IMR-90 (cell line): ENCODE measurements around the gene DHX15. TPM values are rescaled to one million over a fixed set of nuclear protein-coding genes. Genes with fewer than 3 reads are reported as not detected.

ENCODE experiments used
- ATAC-seq: fragments of 200-7000 bp; cut with Tn5 transposase; 2 replicates; pipeline ENCODE4 v1.9.1; 2020; ENCODE audit warnings: low read depth, mild to moderate bottlenecking, moderate library complexity
- BruUV-seq: library from RNA; stranded (reverse); fragments of 400-500 nt; replicated peaks from 2 replicates; lab custom pipeline; 2021; lab: Mats Ljungman, UMichigan
- CTCF ChIA-PET: fragments of 300-600 bp; formaldehyde crosslinking; extraction: SDS; loops from one replicate; lab custom pipeline; 2021; ENCODE audit warnings: antibody characterized with exemption; lab: Yijun Ruan, JAX
- POLR2A ChIA-PET: fragments of 300-600 bp; sonication (Branson Sonifier 250); formaldehyde crosslinking; loops from one replicate; lab custom pipeline; 2022; ENCODE audit warnings: antibody characterized with exemption; ENCODE audit not compliant: unreplicated experiment; lab: Charles Lee
- DNase-seq: peaks from one replicate; pipeline ENCODE4 v3.0.0; 2013
- H2AFZ ChIP-seq: replicated peaks from 2 replicates; pipeline ENCODE3; 2013; ENCODE audit warnings: low read length, mild to moderate bottlenecking; ENCODE audit not compliant: poor library complexity
- H2AK5ac ChIP-seq: 2 replicates; pipeline ENCODE4 v1.6.1; 2013; ENCODE audit warnings: low read depth, low read length, inconsistent platforms
- H2AK9ac ChIP-seq: replicated peaks from 2 replicates; pipeline ENCODE3; 2013; ENCODE audit warnings: mild to moderate bottlenecking, low read depth, low read length, moderate library complexity; ENCODE audit not compliant: poor library complexity
- H2BK120ac ChIP-seq: 2 replicates; pipeline ENCODE4 v1.6.1; 2013; ENCODE audit warnings: low read depth, low read length, inconsistent platforms
- H2BK15ac ChIP-seq: 3 replicates; pipeline ENCODE4 v1.6.1; 2013; ENCODE audit warnings: low read depth, low read length, inconsistent platforms
- H2BK20ac ChIP-seq: 2 replicates; pipeline ENCODE4 v1.6.1; 2013; ENCODE audit warnings: low read depth, mild to moderate bottlenecking, inconsistent platforms, low read length, moderate library complexity
- H2BK5ac ChIP-seq: 2 replicates; pipeline ENCODE4 v1.6.1; 2013; ENCODE audit warnings: mild to moderate bottlenecking, low read depth, low read length, inconsistent platforms; ENCODE audit not compliant: poor library complexity, severe bottlenecking
- H3K14ac ChIP-seq: replicated peaks from 2 replicates; pipeline ENCODE4 v1.6.1; 2013; ENCODE audit warnings: low read depth, low read length, inconsistent platforms
- H3K18ac ChIP-seq: 2 replicates; pipeline ENCODE4 v1.6.1; 2013; ENCODE audit warnings: low read depth, low read length, control low read depth
- H3K23ac ChIP-seq: 2 replicates; pipeline ENCODE4 v1.6.1; 2013; ENCODE audit warnings: low read depth, low read length, inconsistent platforms
- H3K27ac ChIP-seq: 2 replicates; pipeline ENCODE4 v1.5.1; 2013; ENCODE audit warnings: mild to moderate bottlenecking, control low read depth, low read length; ENCODE audit not compliant: insufficient read depth
- H3K27me3 ChIP-seq: 2 replicates; pipeline ENCODE4 v1.6.1; 2013; ENCODE audit warnings: low read length; ENCODE audit not compliant: control insufficient read depth, insufficient read depth
- H3K36me3 ChIP-seq: 2 replicates; pipeline ENCODE4 v1.6.1; 2013; ENCODE audit warnings: low read length, mixed read lengths; ENCODE audit not compliant: control insufficient read depth, insufficient read depth
- H3K4ac ChIP-seq: 2 replicates; pipeline ENCODE4 v1.6.1; 2013; ENCODE audit warnings: low read depth, low read length, inconsistent platforms
- H3K4me1 ChIP-seq: 2 replicates; pipeline ENCODE4 v1.6.1; 2013; ENCODE audit warnings: low read length, mixed read lengths; ENCODE audit not compliant: control insufficient read depth, insufficient read depth
- H3K4me2 ChIP-seq: 2 replicates; pipeline ENCODE4 v1.6.1; 2013; ENCODE audit warnings: low read depth, mild to moderate bottlenecking, control low read depth, low read length, moderate library complexity
- H3K4me3 ChIP-seq: 2 replicates; pipeline ENCODE4 v1.5.1; 2013; ENCODE audit warnings: low read depth, mild to moderate bottlenecking, control low read depth, low read length, moderate library complexity; ENCODE audit not compliant: insufficient read depth
- H3K56ac ChIP-seq: 2 replicates; pipeline ENCODE4 v1.6.1; 2013; ENCODE audit warnings: low read length, inconsistent platforms; ENCODE audit not compliant: insufficient read depth; ENCODE audit errors: extremely low read depth
- H3K79me1 ChIP-seq, 2 experiments: 2 replicates each; pipeline ENCODE4 v1.6.1; 2013; ENCODE audit warnings: low read length in 2 of 2, inconsistent platforms in 1 of 2, low read depth in 1 of 2
- H3K9ac ChIP-seq: 2 replicates; pipeline ENCODE4 v1.6.1; 2013; ENCODE audit warnings: low read depth, low read length, control low read depth
- H3K9me1 ChIP-seq: 2 replicates; pipeline ENCODE4 v1.6.1; 2013; ENCODE audit warnings: low read length, inconsistent platforms; ENCODE audit not compliant: insufficient read depth
- H3K9me3 ChIP-seq: 2 replicates; pipeline ENCODE4 v1.6.1; 2013; ENCODE audit warnings: low read length; ENCODE audit not compliant: control insufficient read depth, insufficient read depth
- H4K20me1 ChIP-seq: 2 replicates; pipeline ENCODE4 v1.6.1; 2013; ENCODE audit warnings: low read length, inconsistent platforms; ENCODE audit not compliant: insufficient read depth
- H4K5ac ChIP-seq: 2 replicates; pipeline ENCODE4 v1.6.1; 2013; ENCODE audit warnings: mild to moderate bottlenecking, low read depth, low read length, control low read depth
- H4K8ac ChIP-seq, 2 experiments: 2 replicates each; pipeline ENCODE4 v1.6.1; 2013; ENCODE audit warnings: low read depth in 2 of 2, low read length in 2 of 2, control low read depth in 1 of 2, inconsistent platforms in 1 of 2
- H4K91ac ChIP-seq: 2 replicates; pipeline ENCODE4 v1.6.1; 2013; ENCODE audit warnings: low read depth, low read length, inconsistent platforms; ENCODE audit not compliant: insufficient read depth
- BHLHE40 ChIP-seq: fragments of 150-350 bp; IDR thresholded peaks from 2 replicates; pipeline ENCODE4 v1.6.1; 2016; ENCODE audit warnings: mild to moderate bottlenecking, low read depth, low read length
- MXI1 ChIP-seq: IDR thresholded peaks from 2 replicates; pipeline ENCODE4 v1.6.1; 2012; ENCODE audit warnings: low read depth, mild to moderate bottlenecking, low read length, moderate library complexity, borderline replicate concordance
- POLR2A ChIP-seq: IDR thresholded peaks from 2 replicates; pipeline ENCODE4 v1.6.1; 2012; ENCODE audit warnings: mild to moderate bottlenecking, low read depth, low read length
- RCOR1 ChIP-seq: IDR thresholded peaks from 2 replicates; pipeline ENCODE4 v1.6.1; 2012; ENCODE audit warnings: mild to moderate bottlenecking, low read length, improper control_type of control experiment; ENCODE audit not compliant: insufficient replicate concordance
- RFX5 ChIP-seq: IDR thresholded peaks from 2 replicates; pipeline ENCODE4 v1.8.0; 2012; ENCODE audit warnings: low read depth, mild to moderate bottlenecking, low read length, moderate library complexity
- WGBS, 2 experiments: methylation state at CpG; one replicate each; pipeline versions ENCODE4 v1.1.5 to v1.1.7; 2013; ENCODE audit warnings: missing lambda C conversion rate in 2 of 2; ENCODE audit not compliant: insufficient read length in 1 of 2; ENCODE audit errors: extremely low coverage in 2 of 2; 5-methylcytosine and 5-hydroxymethylcytosine counted together
- dilution Hi-C: fragments of 300-500 bp; cut with HindIII; formaldehyde crosslinking; loops from one replicate; pipeline ENCODE4 v1.14.3; 2018; ENCODE audit warnings: low sequenced_read_pairs; ENCODE audit not compliant: unreplicated experiment
- in situ Hi-C: fragments of 300-500 bp; cut with MboI; formaldehyde crosslinking; loops from 3 replicates; pipeline ENCODE4 v1.14.3; 2019; ENCODE audit warnings: low sequenced_read_pairs, inconsistent platforms, mixed read lengths
- intact Hi-C: fragments of 100-400 bp; cut with micrococcal nuclease; formaldehyde crosslinking; loops from 2 replicates; pipeline ENCODE4 v1.10.0; 2022
- polyA plus RNA-seq, 3 experiments: library from polyadenylated mRNA; depleted of rRNA; stranded (reverse); fragments of >200 nt; gene quantifications; 2 replicates each; pipeline ENCODE4 v1.2.3, GENCODE V29; 2012; ENCODE audit warnings: low replicate concordance in 1 of 3
- total RNA-seq: library from RNA; depleted of rRNA; stranded (reverse); fragments of >200 nt; gene quantifications from 2 replicates; pipeline ENCODE4 v1.2.3, GENCODE V29; 2012

The DHX15 gene
- total and polyA plus RNA-seq, 2 of the 4 experiments (the other 2 are of a cell fraction), result 97.9 to 172 TPM

DNA sequence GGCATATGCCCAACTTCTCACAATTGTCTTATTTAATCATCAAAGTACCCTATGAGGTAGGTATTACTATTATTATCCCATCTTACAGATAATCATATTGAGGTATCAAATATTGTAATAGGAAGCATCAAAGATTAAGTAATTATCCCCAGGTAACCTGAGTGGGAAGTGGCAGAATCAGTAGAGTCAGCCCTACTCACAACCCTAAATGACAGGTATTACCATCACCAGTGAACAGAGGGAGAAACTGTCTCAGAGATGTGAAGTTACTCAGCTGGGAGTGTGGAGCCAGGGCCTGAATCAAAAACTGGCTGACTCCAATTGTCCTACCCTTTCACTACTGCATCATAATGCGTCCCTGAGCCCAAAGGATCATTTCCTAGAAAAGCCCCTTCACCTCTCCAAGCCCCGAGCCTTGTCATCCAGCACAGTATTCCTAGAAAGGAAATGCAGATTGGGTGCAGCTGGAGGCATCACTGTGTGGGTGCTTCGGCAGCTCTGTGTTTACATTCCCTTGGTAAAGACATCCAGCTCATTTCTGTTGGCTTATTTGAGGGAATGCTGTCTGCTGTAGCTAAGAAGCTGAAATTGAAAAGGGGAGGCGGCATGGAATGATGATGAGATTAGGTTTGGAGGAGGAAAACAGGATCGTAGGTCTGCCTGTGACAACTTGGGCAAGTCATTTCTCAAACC is 72.8 kb downstream of the DHX15 start:
- intact Hi-C loops (no loop called here), dilution Hi-C loops (no loop called here), in situ Hi-C loops (no loop called here)
- H3K18ac ChIP-seq, result no peak overlapping the region
- H2BK20ac ChIP-seq, result no peak overlapping the region
- no peak overlapping the region for H4K91ac ChIP-seq
- no peak overlapping the region for H4K5ac ChIP-seq
- ATAC-seq (peak; percentile 94), DNase-seq (peak; percentile 89)
- no peak overlapping the region for H2AFZ ChIP-seq
- peaks cover 3% of the 10 kb centered on the region; the same call in 1 of the 2 replicates for H3K36me3 ChIP-seq
- H2AK9ac ChIP-seq, result no peak overlapping the region
- H3K4me3 ChIP-seq, result no peak overlapping the region
- no peak overlapping the region for H2BK5ac ChIP-seq
- no peak overlapping the region for H3K27ac ChIP-seq
- no peak overlapping the region for H3K23ac ChIP-seq
- H4K8ac ChIP-seq, result no peak overlapping the region
- 0 out of 2 replicates have a peak overlapping the region, but pooled peaks have one; percentile 35 for H2AK5ac ChIP-seq
- peaks cover 2% of the 10 kb centered on the region for H3K4me1 ChIP-seq
- ChIA-PET CTCF (no interaction called here), POLR2A (no interaction called here)
- H3K9me3 ChIP-seq, result no peaks in the 10 kb centered on the region
- peak overlapping the region; percentile 11; the same call in 1 of the 2 replicates for H3K4me2 ChIP-seq
- peaks cover 0 to 9% of the 10 kb centered on the region in 2 experiments; a peak in 2 of 4 replicates for H3K79me1 ChIP-seq
- no peak overlapping the region for H3K14ac ChIP-seq
- no CpG with 5 or more reads among the region's 5 CpGs for WGBS, 2 experiments
- TF ChIP-seq POLR2A (no peak), BHLHE40 (0 out of 2 replicates have a peak, but pooled peaks have one; percentile 26), RCOR1 (peak; percentile 77), RFX5 (no peak), MXI1 (no peak)
- no peak overlapping the region for H3K9ac ChIP-seq
- no peak overlapping the region for H3K4ac ChIP-seq
- no peak overlapping the region for H3K56ac ChIP-seq
- no TSS peak for BruUV-seq
- H2BK15ac ChIP-seq, result no peak overlapping the region
- no peaks in the 10 kb centered on the region for H3K27me3 ChIP-seq
- H2BK120ac ChIP-seq, result no peak overlapping the region
- H4K20me1 ChIP-seq, result peaks cover 14% of the 10 kb centered on the region
- H3K9me1 ChIP-seq, result peaks cover 12% of the 10 kb centered on the region; the same call in 1 of the 2 replicates
